Omental fat pad (tissue), 4 donors: ENCODE measurements around the gene MAEA. TPM values are rescaled to one million over a fixed set of nuclear protein-coding genes. Genes with fewer than 3 reads are reported as not detected.

Experiments used
- ATAC-seq: fragments of 150-250 bp; one replicate; pipeline ENCODE4 v1.9.1; 2016; ENCODE audit warnings: mild to moderate bottlenecking, moderate library complexity; ENCODE audit not compliant: low FRiP score
- DNase-seq: peaks from one replicate; pipeline ENCODE4 v3.0.0-alpha.2; 2019; ENCODE audit warnings: low spot score
- CTCF ChIP-seq, 3 donors: fragments of 450-650 bp; IDR thresholded peaks; one replicate each; pipeline ENCODE4 v1.5.1; 2016 to 2017; ENCODE audit warnings: antibody characterized with exemption in 3 of 3, mild to moderate bottlenecking in 3 of 3, moderate library complexity in 2 of 3
- total RNA-seq, 4 donors: library from RNA; depleted of rRNA; stranded (reverse); fragments of >200 nt; gene quantifications; one replicate each; pipeline ENCODE4 v1.1.0, GENCODE V29; 2016

MAEA gene
- total RNA-seq, 4 donors from 2014 or later, result 38.8 to 71.2 (median 51.8) TPM

DNA sequence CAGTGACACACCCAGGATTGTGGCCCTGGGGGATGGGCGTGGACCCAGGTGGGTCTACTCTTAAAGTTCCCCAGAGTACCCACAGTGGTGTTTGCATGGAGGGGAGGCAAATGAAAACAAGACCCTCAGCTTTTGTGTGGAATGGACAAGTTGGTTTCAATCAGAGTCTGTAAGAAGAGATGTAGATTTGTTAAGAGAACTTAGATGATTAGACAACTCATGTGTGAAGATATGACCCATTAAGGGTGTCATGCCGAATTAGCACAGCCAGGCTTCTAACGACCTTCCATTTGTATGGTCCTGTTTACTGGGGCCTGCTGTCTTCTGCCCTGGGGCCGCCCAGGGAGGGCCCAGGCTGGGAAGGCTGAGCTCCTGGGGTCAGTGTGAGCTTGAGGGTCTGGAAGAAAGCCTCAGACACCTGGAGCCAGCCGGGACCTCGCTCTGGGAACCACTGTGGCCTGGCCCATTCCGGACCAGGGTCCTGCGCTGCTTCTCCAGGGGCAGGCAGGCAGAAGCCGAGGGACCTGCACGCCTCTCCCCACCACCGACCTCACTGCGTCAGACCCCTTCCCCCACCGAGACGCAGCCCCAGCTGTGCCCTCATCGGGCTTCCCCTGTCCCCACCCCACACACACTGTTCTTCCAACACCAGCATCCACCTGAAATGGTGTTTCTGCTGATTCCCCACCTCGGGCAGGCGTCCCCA, 77.7 kb downstream of the MAEA start:
- no peak for TF ChIP-seq CTCF (IDR thresholded peaks at IDR 0.05)
- DNase-seq (no peak), ATAC-seq (no peak)

DNA sequence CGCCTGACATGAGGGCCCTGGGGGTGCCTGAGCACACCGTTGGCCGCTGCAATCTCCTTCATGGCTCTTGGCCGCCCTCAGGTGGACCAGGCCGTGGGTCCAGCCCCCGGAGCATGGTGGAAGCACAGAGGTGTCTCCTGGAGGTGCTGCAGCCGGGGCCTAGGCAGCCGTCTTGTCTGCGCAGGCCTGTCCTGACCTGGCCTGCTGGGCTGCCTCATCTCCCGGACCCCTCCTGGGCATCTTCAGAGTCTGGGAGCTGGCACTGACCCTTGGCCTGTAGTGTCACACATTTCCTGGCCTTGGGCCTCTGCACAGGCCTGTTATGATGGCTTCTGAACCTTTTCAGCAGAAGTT, 78.2 kb downstream of the MAEA start:
- ATAC-seq, result no peak
- TF ChIP-seq CTCF (IDR thresholded peaks at IDR 0.05), result no peak
- no peak for DNase-seq

GRCh38 chr4:1368421-1369090, 78.9 kb downstream of the MAEA start:
- TF ChIP-seq CTCF (IDR thresholded peaks at IDR 0.05), result no peak
- ATAC-seq, result no peak
- no peak for DNase-seq

DNA sequence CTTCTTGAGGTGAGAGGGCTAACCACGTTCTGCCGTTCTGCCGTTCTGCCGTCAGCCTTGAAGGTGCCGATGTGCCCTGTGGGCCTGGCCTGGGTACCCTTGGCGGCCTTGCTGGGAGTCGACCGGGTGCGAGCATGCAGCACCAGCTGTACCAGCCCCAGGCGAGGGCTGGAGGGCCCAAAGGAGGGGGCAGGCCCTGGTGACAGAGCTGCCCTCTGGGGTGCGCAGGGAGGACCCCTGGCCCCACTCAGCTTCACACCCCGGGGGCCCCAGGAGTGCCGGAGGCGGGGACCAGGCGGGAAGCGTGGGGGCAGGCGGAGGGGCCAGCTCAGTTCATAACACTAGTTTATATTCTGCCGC, 79.4 kb downstream of the MAEA start:
- ATAC-seq (no peak), DNase-seq (no peak)
- no peak for TF ChIP-seq CTCF (IDR thresholded peaks at IDR 0.05)

- no peak for TF ChIP-seq CTCF (IDR thresholded peaks at IDR 0.05)
- ATAC-seq (no peak), DNase-seq (no peak)
Measured at GRCh38 chr4:1369479-1370079, 79.9 kb downstream of the MAEA start.

- TF ChIP-seq CTCF (IDR thresholded peaks at IDR 0.05), result no peak
- peak; percentile 29 for ATAC-seq
Measured at GRCh38 chr4:1370321-1371124, 80.8 kb downstream of the MAEA start.

More at GRCh38 chr4:1370321-1371124, 80.8 kb downstream of the MAEA start:
- no peak for DNase-seq
